ENCODE results near the gene KIF22.

The KIF22 gene

DNA sequence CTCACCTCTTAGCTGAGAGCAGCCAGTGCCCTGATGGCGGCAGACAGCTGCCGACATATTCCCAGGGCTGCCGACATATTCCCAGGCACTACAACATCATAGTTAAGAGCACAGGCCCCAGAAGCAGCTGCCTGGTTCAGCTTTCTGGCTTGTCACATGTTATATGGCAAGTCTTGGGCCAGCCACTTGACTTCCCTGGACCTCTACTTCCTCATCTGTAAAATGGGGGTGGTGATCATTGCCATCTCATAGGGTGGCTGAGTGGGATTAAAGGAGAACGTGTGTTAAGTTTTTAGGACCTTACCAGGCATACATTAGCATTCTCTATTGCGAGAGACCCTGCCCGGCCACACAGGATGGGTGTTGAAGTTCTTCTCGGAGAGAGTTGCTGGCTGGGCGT is 53.4 kb downstream of the KIF22 start:
- DNase-seq, result no peak

DNA sequence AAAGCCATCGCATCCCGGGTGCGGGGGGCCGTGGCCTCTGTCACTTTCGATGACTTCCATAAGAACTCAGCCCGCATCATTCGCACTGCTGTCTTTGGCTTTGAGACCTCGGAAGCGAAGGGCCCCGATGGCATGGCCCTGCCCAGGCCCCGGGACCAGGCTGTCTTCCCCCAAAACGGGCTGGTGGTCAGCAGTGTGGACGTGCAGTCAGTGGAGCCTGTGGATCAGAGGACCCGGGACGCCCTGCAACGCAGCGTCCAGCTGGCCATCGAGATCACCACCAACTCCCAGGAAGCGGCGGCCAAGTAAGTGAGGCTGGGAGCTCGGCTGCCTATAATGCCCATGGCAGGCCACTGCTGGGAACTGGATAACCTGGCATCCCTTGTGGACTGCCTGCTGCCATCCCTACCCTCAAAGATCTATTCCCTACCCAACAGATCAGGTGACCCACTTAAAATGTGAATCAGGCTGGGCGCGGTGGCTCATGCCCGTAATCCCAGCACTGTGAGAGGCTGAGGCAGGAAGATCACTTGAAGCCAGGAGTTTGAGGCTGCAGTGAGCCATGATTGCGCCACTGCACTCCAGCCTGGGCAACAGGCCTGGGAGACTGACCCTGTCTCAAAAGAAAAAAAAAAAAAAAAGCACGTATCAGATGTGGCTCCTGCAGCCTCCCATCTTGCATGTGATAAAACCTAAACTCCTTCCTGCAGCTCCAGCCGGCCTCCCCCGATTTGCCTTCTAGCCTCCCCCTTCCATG is 54.2 kb downstream of the KIF22 start:
- no peak for DNase-seq

DNA sequence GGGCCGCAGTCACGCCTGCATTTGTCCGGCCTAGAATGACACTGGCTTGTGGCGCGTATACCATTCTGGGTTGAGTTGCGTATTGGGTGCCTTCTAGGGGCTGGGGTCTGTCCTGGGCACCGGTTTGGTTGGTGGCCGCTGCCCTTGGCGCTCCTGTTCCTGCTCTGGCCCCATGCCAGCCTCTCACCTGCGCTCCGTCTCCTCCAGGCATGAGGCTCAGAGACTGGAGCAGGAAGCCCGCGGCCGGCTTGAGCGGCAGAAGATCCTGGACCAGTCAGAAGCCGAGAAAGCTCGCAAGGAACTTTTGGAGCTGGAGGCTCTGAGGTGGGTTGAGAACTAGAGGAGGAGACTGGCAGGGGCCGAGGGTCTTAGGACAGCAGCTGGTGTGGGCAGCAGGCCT is 55.1 kb downstream of the KIF22 start:
- DNase-seq, result no peak

DNA sequence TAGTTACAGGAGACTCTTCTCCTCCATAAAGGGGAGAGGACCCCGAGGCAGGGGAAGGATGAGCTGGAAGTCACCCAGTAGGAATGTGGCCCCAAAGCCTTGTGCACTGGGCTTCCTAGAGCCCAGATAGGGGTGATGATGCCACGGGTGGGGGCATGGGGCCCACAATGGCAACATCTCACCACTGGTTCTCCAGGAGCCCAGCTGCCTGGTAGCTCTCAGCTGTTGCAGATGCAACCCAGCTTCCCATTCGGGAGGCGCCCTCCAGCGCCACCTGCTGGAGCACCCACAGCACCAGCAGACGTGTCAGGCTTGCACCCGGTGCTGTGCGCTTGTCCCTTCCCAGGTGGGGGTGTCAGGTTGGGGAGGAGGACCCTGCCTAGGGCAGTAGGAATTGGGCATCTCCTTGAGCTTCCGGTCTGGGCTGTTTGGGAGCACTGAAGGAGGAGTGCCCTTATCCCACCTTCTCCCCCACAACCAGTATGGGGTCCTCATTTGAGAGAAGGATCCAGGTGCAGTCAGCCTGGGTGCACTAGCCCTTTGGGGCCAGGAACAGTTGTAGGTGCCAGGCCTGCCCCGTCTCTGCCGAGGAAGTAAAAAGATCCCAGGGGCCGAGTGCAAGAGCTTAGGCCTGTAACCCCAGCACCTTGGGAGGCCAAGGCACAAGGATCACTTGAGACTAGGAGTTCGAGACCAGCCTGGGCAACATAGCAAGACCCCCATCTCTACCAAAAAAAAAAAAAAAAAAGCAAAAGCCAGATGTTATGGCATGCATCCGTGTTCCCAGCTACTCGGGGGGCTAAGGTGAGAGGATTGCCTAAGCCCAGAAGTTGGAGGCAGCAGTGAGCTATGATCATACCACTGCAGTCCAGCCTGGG is 58.1 kb downstream of the KIF22 start:
- peak; percentile 59 to 78 for DNase-seq

DNA sequence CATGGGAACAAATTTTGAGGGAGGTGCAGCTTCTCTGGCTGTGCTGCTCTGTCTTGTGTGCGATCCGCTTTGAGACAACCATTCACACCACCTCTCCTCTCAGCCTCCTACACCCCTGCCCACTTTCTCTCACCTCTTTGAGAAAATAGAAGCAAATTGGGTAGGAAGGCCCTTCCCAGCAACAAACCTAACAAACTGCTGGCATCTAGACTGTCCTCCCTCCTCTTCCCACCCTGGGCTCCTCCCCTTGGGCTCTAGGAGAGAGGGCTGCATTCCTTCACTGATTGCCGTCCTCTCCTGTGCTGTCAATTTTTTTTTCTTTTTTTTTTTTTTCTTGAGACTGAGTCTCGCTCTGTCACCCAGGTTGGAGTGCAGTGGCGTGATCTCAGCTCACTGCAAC is 59.0 kb downstream of the KIF22 start:
- no peak for DNase-seq

DNA sequence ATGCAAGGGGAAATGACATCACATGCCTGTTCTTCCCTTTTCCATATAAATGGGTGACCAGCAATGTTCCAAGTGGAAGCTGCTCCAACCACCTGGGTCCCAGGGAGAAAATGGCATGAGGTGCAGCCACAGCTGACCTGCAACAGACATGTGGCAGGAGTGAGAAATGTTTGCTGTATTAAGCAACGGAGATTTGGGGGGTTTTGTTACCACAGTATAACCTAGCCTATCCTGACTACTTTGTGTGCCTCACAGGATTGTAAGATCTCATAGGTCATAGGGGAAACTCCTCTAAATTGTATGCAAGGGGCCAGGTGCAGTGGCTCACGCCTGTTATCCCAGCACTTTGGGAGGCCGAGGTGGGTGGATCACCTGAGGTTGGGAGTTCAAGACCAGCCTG is 60.4 kb downstream of the KIF22 start:
- DNase-seq, result no peak

DNA sequence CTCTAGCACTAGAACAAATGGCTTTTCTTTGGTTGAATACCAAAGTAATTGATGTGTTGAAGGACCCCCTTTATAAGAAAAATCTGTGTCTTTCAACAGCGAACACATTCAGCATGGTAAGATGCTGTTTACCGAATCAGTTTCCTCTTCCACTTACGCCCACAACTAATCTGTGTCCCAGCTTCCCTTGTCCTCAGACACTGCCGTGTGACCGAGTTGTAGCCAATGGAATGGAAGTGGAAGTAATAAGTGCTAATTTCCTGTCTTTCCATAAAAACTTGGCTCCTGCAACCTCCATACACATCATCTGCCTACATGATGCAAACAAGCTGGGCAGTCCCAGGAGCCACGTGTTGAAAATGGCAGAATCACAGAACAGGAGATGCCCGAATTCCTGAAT is 62.1 kb downstream of the KIF22 start:
- DNase-seq, result no peak

DNA sequence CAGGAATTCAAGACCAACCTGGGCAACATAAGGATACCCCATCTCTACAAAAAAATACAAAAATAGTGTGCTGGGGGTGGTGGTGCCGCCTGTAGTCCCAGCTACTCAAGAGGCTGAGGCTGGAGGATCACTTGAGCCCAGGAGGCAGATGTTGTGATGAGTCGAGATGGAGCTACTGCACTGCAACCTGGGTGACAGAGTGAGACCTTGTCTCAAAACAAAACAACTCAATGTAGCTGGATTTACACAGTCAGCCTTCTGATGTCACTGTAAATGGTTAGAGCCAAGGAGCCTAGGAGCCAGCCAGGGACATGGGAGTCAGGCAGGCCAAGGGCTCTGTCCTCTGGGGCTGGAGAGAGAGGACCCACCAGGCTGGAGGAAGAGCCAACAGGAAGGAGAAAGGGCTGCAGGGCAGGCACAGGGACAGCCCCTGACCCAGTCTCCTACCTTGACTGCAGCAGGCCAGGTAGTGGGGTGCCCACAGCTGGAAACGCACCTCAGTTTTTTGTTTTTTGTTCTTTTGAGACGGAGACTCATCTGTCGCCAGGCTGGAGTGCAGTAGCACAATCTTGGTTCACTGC is 64.1 kb downstream of the KIF22 start:
- DNase-seq, result peak in 1 of 2 experiments; percentile 17

Measured in NCI-H526 (cell line).